Stimulated activated CD8-positive, alpha-beta memory T cell treated with anti-CD3 and anti-CD28 coated beads, Interleukin-4, amount 100 ng/mL, for 48 hours (primary cell): ENCODE measurements around the gene TNS4.
A peak's percentile ranks its signal among the peaks of the same experiment; 100 is the strongest.

Experiments used
- DNase-seq: peaks from one replicate; pipeline ENCODE4 v3.0.0-alpha.2; 2020

The TNS4 gene

DNA sequence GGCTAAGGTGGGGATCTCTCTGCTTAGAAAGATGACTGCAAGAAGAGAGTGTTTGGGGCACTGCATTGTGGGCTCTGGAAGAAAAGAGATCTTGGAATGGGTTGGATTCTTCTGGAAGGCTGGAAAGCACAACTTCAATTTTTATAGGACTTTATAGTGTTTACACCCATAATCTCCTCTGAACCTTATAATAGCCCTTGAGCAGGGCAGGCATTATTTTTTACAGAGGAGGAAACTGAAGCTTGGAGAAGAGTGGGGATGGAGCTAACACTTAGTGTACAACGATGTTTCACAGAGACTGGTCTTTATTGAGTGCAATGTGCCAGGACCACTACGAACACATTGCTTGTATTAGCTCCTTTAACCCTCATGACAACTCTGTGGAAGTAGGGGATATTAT, 10.4 kb downstream of the TNS4 start:
- DNase-seq = no peak

DNA sequence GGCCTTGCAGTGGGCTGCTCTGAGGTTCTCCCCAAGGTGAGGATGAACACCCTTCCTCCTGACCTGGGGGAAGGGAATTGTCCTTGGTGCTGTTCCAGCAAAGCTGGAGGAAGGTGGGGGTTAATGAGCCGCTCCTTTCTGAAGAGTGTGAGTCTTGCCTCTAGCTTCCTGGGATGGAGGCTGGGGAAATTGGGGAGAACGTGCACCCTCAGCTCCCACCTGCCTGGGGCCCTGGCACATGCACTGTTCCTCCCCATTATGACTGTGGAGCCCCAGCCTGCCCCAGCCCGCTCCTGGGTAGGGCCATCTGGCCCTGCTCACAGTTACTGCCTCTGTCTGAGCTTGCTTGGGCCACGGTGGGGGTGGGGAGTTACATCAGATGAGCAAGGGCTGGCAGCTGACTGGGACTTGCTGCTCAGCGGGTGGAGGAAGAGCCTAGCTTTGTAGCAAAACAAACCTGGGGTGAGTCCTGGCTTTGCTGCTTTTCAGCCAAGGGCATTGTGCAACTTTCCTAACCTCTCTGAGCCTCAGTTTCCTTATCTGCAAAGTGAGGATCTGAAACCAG, 11.1 kb downstream of the TNS4 start:
- no peak for DNase-seq

GRCh38 chr17:40487371-40488020, 13.9 kb downstream of the TNS4 start:
- no peak for DNase-seq

- no peak for DNase-seq
These were observed 14.7 kb downstream of the TNS4 start for GRCh38 chr17:40486522-40487370.

DNA sequence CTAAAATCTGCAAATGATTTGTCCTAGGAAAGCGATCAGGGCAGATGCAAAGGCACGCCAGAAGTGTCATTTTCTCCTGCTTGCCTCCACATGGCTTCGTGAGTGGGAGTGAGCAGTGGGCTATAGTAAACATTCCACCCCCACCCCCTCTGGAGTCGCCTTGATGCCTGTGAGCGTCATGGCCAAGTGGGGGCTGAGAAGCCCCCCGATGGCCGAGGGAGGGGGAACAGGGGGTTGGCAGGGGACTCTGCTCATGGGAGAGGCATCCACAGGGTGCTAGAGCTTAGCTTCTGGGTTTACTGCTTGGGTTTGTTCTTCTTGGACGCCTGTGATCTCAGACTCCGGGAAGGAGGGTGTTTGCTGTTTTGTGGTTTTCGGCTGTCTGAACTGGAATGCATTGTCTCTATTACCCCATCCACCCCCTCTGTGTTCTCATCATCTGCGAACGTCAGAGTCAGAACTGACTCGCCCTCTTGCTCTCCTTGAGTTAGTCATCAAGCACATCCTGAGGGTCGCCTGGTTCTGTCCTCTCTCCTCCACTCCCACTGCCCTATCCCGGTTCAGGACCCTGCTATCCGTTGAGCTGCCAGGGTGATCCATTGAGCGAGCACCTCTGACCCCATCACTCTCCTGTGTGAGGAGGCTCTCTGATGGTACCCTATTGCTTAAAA, 15.4 kb downstream of the TNS4 start:
- DNase-seq = peak; percentile 40

GRCh38 chr17:40484973-40485530, 16.4 kb downstream of the TNS4 start:
- no peak for DNase-seq

GRCh38 chr17:40484285-40484972, 17.0 kb downstream of the TNS4 start:
- DNase-seq = no peak

DNA sequence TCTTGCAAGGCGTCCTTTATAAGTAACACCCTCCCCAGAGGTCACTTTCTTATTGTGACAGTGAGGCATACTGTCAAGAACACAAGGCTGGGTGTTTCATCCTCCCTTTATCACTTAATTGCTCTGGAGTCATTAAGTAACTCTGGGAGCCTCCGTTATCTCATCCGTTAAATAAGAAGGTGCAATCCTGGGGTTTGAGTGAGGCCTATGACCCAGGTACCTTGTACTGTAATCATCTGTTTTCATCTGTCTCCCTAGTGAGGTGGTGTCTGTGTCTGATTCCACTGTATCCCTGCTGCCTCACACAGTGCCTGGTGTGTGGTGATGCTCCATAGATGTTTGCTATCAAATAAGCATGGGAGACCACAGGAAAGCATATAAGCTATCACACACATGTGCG, 17.7 kb downstream of the TNS4 start:
- no peak for DNase-seq

DNA sequence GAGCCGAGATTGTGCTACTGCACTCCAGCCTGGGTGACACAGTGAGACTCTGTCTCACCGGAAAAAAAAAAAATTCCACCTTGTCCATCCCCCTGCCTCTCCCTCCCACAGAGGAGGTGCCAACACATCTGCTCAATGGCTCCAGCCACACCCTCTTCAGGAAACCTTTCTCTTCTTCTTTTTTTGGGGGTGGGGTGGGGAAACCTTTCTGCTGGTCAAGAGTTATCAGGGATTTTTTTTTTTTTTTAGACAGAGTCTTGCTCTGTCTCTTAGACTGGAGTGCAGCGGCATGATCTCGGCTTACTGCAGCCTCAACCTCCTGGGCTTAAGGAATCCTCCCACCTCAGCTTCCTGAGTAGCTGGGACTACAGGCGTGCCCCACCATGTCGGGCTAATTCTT, 18.7 kb downstream of the TNS4 start:
- DNase-seq = no peak

DNA sequence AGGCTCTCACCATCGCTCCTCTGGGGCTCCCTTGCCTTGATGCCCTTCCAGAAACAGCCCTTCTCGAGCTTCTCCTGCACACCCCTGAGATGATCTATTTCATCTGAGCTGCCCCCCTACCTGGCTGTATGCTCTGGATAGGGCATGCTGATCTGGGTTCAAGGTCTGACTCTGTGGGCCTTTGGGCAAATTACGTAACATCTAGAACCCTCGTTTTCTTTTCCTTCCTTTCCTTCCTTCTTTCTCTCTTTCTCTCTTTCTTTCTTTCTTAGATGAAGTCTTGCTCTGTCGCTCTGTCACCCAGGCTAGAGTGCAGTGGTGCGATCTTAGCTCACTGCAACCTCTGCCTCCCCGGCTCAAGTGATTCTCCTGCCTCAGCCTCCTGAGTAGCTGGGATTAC, 20.3 kb downstream of the TNS4 start:
- no peak for DNase-seq

DNA sequence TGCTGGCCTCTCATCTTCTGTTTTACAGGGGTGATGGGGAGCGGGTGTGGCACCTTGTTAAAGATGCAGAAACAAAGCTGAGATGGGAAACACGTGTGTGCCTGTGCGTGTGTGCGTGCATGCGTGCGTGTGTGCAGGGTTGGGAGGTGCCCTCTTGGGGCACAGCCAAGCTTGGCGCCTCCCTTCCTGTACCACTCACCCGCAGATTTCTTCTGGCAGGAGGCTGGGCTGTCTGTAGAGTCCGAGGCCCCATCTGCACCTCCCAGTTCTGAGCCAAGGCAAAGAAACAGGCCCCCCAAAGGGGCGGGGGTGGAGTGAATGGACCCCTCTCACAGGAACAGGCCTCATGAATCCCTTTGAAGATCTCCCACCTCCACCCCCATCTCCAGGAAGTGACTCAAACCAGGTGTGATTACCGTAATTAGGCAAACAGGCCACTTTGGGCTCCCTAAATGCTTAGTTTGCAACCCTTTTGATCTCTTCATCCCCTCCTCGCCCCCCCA, 20.9 kb downstream of the TNS4 start:
- peak; percentile 88 for DNase-seq

- peak; percentile 46 for DNase-seq
These were observed 21.5 kb downstream of the TNS4 start for GRCh38 chr17:40479754-40480480.

- DNase-seq = no peak
These were observed 22.9 kb downstream of the TNS4 start for GRCh38 chr17:40478486-40478885.

DNA sequence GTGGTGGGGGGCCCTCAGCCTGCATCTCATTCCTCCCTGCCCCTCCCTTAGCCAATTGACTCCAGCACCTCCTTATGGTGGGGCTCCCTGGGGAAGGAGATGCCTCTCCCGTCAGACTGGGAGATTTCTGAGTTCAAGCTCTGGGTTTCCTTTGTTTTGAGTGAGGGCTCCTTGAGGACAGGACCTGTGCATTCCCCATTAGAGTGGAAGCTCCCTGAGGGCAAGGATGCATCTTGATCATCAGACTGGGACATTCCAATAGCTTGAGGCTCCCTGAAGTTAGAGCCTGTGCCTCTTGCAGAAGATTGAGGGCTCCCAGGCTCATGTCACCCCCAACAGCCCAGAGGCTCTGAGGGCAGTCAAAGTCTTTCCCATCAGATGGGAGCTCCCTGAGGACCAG, 23.6 kb downstream of the TNS4 start:
- no peak for DNase-seq

DNA sequence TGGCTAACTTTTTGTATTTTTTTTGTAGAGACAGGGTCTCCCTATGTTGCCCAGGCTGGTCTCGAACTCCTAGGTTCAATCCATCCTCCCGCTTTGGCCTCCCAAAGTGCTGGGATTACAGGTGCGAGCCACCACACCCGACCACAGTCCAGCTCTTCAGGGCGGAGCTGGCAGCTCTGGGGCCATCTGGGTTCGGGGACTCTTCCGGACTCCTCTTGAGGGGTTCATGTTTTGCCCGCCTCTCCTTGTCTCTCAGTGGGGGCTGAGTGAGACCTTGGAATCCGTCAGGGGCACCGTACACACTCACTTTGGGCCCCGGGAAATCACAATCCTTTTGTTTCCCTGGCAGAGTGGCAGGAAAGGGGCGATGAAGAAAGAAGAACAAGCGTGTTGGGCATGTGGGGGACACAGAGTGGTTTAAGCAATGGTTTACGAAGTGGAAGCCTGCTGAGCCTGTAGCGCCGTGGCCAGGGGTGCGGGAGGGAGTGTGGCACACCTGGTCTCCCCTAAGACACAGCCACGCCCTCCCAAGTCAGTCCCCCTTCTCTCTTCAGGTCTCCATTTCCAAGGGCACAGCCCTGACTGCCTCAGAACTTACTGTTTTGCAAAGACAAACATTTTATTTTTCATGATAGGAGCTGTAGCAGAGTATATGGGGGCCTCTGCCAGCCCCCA, 26.1 kb downstream of the TNS4 start:
- no peak for DNase-seq

DNA sequence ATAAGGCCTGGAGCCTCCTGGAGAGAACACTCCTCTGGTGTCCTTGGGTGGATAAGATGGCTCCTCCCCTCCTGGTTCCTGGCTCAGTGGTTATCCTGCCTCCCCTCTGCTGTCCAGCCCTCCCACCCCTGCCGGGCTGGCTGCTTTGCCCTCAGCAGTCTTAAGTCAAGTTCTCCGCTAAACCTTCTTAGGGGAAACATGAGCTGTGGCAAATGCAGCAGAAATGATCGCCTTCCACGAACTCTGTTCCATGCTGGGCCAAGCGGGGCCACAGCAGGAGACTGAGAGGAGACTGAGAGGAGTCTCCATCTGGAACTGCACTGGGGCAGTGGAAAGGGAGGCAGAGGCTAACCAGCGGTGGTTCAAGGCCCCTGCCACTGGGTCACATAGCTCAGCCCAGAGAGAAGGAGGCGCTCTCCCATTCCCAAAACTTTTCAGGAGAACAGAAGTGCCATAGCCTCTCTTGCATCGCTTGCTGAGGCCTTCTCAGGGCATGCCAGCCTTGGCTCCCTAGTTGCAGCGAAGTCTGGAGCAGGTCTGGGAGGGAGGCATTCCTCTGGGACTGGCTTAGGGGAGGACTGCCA, 26.9 kb downstream of the TNS4 start:
- no peak for DNase-seq

DNA sequence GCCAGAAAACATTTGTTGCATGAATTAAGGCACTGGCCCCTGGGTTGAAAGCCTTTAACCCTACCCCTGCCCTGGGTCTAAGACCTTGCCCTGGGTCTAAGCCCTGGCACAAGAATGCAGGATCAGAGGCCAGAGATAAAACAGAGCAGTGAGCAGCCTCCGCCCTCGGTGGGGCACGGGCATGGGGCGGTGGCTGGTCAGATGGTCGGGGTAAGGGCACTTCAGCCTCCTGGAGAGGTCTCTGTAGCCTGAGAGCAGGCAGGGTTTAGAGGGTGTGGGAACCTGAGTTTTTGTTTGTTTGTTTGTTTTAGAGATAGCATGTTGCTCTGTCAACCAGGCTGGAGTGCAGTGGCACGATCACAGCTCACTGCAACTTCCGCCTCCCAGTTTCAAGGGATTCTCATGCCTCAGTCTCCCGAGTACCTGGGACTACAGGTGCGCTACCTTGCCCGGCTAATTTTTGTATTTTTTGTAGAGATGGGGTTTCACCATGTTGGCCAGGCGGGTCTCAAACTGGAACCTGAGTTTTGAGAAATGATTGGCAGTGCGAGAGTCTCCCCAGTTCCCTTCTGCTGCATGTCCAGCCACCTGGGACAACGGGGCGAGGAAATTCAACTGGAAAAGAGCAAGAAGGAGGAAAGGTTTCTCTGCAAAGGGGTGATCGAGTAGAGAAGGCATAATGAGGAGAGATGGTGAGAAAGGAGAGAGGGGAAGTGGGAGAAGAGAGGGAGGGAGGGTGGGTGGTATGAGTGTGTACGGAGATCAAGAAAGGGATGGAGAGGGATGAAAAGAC, 27.7 kb downstream of the TNS4 start:
- DNase-seq = no peak

GRCh38 chr17:40472733-40473452, 28.5 kb downstream of the TNS4 start:
- DNase-seq = no peak
